GM19395 (cell line): ENCODE measurements around the gene PEX3.

ENCODE experiments used
- ATAC-seq: cut with Tn5 transposase; IDR thresholded peaks from one replicate; pipeline ENCODE4 v1.9.1; 2021; ENCODE audit warnings: mild to moderate bottlenecking, moderate library complexity; ENCODE audit not compliant: unreplicated experiment

Gene PEX3

DNA sequence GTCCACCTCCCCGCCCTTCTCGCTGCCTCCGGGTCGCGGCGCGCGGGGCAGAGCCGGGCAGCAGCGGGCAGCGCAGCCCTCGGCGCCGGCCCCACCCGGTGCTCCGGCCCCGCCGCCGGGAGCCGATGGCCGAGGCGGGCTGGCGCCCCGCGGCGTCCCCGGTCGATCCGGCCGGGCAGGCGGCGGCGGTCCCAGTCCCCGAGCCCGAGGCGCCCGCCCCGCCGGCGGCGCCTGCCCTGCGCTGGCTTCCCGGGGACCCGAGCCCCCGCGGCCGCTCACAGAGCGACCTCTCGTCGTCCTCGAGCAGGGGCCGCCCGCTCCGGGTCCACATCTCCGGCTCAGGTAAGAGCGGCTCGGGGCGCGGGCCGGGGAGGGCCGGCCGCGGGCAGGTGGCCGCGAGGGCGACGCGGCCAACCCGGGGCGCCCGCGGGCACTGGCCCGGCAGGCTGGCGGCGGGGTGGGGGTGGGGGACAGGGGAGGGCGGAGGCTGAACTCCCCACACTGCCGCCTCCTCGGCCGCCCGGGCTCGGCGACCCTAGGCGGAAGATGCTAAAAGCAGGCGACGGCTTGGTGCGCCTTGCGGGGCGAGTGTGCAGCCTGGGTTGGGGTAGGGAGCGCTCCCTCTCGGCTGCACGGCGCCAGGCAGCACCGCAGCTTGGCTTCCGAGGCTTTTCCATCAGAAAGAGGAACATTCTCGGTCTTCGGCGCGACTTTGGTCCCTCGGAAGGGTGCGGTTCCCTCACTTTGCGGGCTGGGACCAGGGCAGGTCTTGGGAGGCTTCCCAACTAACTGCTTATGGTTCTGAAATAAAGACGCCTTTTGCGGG lies 86.5 kb downstream of the PEX3 start:
- ATAC-seq = peak; percentile 69

DNA sequence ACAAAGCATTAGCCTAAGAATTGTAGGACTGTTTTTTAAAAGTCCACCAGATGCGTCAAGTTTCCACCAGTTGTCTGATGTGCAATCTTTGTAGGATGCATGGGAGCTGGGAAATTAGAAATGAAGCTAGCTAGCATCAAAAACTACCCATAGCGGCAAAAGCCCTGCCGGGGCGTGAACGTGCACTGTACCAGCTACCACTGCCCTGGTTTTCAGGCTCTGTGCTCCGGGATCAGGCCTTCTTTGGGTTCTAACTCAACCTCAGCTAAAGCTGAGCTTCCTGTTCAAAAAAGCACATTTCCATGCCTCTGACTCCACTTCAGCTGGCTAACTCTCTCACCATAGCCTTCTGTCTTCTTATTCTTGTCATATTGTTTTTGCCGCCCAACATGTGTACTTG lies 87.8 kb downstream of the PEX3 start:
- no peak for ATAC-seq

DNA sequence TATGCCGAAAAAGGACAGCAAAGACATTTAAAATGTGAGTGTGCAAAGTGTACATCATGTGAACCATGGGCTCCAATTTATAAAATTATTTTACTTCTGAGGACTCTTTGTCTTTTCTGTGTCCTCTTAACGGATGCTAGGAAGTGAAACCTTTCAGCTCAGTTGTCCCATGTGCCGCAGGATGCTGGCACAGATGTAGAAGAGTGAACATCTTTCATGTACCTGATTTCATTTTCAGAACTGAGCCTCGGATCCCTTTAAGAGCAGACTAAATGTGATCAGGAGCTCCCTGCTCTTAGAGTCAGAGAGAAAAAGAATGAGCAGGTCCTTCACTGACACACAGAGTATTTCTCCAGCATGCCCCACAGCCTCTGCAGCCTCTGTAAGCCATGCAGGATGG lies 88.5 kb downstream of the PEX3 start:
- no peak for ATAC-seq

DNA sequence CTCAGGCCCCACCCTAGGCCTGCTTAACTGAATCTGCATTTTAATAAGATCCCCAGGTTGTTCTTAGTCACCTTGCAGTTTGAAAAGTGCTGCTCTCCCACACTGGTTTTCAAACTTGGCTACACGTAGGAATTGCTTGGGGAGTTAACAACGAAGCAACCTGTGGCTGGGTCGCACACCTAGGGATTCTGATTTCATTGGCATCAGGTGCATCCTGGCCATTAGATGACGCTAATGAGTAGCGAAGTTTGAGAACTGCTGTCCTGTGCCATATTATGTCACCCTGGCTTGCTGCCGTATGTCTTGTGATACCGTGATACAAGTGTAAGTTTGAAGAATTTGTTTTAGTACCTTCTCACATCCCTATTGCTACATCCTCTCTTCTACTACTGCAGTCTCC lies 89.1 kb downstream of the PEX3 start:
- ATAC-seq = no peak

DNA sequence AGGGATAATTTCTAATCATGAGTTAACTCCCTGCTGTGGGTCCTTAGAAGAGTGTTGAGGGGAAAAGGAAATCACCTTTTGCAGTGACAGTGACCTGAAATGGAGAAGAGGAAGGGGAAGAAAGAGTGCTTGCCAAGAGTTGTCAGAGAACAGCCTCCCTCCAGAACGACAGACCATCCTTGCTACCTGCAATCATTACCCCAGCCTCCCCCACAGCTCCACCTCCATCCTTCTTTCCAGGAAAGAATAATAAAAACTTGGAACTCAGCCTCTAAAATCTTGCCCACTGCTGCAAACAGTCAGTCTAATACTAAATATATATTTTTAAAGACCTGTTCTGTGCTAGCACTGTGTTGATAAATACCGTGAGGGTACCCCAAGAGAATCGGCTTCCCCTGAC lies 89.6 kb downstream of the PEX3 start:
- ATAC-seq = no peak
